Measurements from ENCODE around the gene THAP5. TPM values are rescaled to one million over a fixed set of nuclear protein-coding genes. Genes with fewer than 3 reads are reported as not detected.

THAP5 gene
- total and polyA plus RNA-seq, 4 donors, result 11.3 to 29.9 (median 15.5) TPM

- H3K4me1 ChIP-seq (ENCODE audit: control insufficient read depth in 4 of 4, insufficient read depth in 4 of 4, low read length in 3 of 4), result no peaks in the 10 kb centered on the region
- TF ChIP-seq REST (IDR thresholded peaks at IDR 0.05) (no peak), SP1 (IDR thresholded peaks at IDR 0.05) (no peak), FOXA1 (IDR thresholded peaks at IDR 0.05) (no peak)
- no peaks in the 10 kb centered on the region for H3K9me3 ChIP-seq (ENCODE audit: control insufficient read depth in 4 of 4, low read length in 3 of 4)
- no peak overlapping the region for H3K4me3 ChIP-seq (ENCODE audit: low read depth in 1 of 3, low read length in 3 of 3)
- H3K27me3 ChIP-seq (ENCODE audit: control insufficient read depth in 4 of 4, insufficient read depth in 4 of 4, low read length in 3 of 4), result no peaks in the 10 kb centered on the region
- DNase-seq (ENCODE audit: low spot score), result no peak
- H3K9ac ChIP-seq (ENCODE audit: low read depth in 1 of 2, low read length in 2 of 2), result no peak overlapping the region
- H3K36me3 ChIP-seq (ENCODE audit: control insufficient read depth in 4 of 4, insufficient read depth in 3 of 4, low read depth in 1 of 4, low read length in 3 of 4), result no peaks in the 10 kb centered on the region
- WGBS, result 67% methylated on average over 2 of the region's 3 CpGs
- no peak overlapping the region for H3K27ac ChIP-seq (ENCODE audit: low read depth in 1 of 2, low read length in 2 of 2)
Observed at GRCh38 chr7:108586274-108586710, 16.8 kb upstream of the THAP5 start.

- Histone ChIP-seq H3K4me3 (ENCODE audit: low read depth in 1 of 3, low read length in 3 of 3) (no peak overlapping the region), H3K27me3 (ENCODE audit: control insufficient read depth in 4 of 4, insufficient read depth in 4 of 4, low read length in 3 of 4) (no peaks in the 10 kb centered on the region), H3K4me1 (ENCODE audit: control insufficient read depth in 4 of 4, insufficient read depth in 4 of 4, low read length in 3 of 4) (no peaks in the 10 kb centered on the region), H3K27ac (ENCODE audit: low read depth in 1 of 2, low read length in 2 of 2) (no peak overlapping the region), H3K9ac (ENCODE audit: low read depth in 1 of 2, low read length in 2 of 2) (no peak overlapping the region), H3K36me3 (ENCODE audit: control insufficient read depth in 4 of 4, insufficient read depth in 3 of 4, low read depth in 1 of 4, low read length in 3 of 4) (no peaks in the 10 kb centered on the region), H3K9me3 (ENCODE audit: control insufficient read depth in 4 of 4, low read length in 3 of 4) (no peaks in the 10 kb centered on the region)
- TF ChIP-seq YY1 (IDR thresholded peaks at IDR 0.05) (no peak), HNF4A (conservative IDR thresholded peaks at IDR 0.05) (no peak), CTCF (IDR thresholded peaks at IDR 0.05; ENCODE audit: low read depth, low read length, missing input control) (no peak), TAF1 (conservative IDR thresholded peaks at IDR 0.05) (no peak), ZBTB33 (IDR thresholded peaks at IDR 0.05) (no peak), FOXA1 (IDR thresholded peaks at IDR 0.05) (no peak), MAX (IDR thresholded peaks at IDR 0.05) (no peak), JUND (IDR thresholded peaks at IDR 0.05) (no peak), GABPA (IDR thresholded peaks at IDR 0.05 in 1 of 2, conservative IDR thresholded peaks at IDR 0.05 in 1 of 2) (no peak), ATF3 (IDR thresholded peaks at IDR 0.05) (no peak), EGR1 (IDR thresholded peaks at IDR 0.05; ENCODE audit: low read depth in 2 of 2) (no peak), FOXA2 (IDR thresholded peaks at IDR 0.05) (no peak), RXRA (IDR thresholded peaks at IDR 0.05) (no peak)
- WGBS, result 87% methylated on average over 2 of the region's 2 CpGs
- no peak for DNase-seq (ENCODE audit: low spot score)
Observed at GRCh38 chr7:108585843-108586242, 16.3 kb upstream of the THAP5 start.
